ENCODE results near the gene KIF5A. TPM values are rescaled to one million over a fixed set of nuclear protein-coding genes. Genes with fewer than 3 reads are reported as not detected.
"Not testable (repeated sequence)": the region's sequence is repeated elsewhere in the genome, so short reads cannot be mapped to it uniquely, and the experiment has no call there.

The KIF5A gene
- total and polyA plus RNA-seq, 3 donors from 2014 or later = 6.8 to 9.1 (median 8.4) TPM

DNA sequence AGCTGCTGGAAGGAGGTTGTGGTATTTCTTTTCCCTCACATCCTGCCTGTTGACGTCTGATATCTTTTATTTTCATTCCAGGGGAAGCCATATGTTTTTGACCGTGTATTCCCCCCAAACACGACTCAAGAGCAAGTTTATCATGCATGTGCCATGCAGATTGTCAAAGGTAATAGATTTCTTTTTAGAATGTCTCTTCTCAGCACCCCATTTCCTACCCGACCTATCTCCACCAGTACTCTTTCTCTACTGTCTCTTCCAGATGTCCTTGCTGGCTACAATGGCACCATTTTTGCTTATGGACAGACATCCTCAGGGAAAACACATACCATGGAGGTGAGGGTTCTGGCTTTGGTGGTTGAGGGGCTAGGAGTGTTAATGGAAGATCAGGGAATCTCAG, 13.5 kb downstream of the KIF5A start:
- no peak overlapping the region for H3K4me3 ChIP-seq
- no peaks in the 10 kb centered on the region for H3K36me3 ChIP-seq (ENCODE audit: low read depth, missing control alignments)
- H3K4me1 ChIP-seq = no peaks in the 10 kb centered on the region
- no peak overlapping the region for H3K27ac ChIP-seq
- H3K27me3 ChIP-seq = no peaks in the 10 kb centered on the region
- TF ChIP-seq POLR2A (IDR thresholded peaks at IDR 0.05) = no peak
- TF ChIP-seq, protein P1, sequence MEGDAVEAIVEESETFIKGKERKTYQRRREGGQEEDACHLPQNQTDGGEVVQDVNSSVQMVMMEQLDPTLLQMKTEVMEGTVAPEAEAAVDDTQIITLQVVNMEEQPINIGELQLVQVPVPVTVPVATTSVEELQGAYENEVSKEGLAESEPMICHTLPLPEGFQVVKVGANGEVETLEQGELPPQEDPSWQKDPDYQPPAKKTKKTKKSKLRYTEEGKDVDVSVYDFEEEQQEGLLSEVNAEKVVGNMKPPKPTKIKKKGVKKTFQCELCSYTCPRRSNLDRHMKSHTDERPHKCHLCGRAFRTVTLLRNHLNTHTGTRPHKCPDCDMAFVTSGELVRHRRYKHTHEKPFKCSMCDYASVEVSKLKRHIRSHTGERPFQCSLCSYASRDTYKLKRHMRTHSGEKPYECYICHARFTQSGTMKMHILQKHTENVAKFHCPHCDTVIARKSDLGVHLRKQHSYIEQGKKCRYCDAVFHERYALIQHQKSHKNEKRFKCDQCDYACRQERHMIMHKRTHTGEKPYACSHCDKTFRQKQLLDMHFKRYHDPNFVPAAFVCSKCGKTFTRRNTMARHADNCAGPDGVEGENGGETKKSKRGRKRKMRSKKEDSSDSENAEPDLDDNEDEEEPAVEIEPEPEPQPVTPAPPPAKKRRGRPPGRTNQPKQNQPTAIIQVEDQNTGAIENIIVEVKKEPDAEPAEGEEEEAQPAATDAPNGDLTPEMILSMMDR (IDR thresholded peaks at IDR 0.05) = no peak
- no peaks in the 10 kb centered on the region for H3K9me3 ChIP-seq
- intact Hi-C loops (cut with DNase I; ENCODE audit: low total_unique reads) = no loop called here
- WGBS, 2 donors = 58 to 71% methylated on average over 4 of the region's 4 CpGs
- DNase-seq = no peak

DNA sequence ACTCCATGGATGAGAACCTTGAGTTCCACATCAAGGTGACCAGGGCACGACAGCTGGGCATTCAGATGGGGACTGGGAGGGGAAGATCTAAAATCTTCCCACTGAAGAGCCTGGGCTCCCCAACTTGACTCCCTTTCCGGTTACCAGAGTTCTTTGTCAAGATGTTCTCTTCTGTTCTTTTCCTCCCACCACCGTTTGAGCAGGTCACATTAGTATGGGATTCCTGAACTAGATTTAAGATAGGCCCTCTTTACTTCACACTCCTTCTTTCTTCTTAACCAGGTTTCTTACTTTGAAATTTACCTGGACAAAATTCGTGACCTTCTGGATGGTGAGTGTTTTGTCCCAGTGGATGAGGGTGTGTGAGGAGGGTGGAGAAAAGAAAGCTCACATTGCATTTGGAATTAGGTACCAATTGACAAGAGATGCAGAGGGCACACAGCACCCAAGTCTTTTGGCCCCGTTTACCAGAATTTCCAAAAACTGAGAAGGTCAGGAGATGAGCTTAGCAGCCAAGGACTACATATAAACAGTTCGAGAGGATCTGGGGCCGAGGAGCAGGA, 14.4 kb downstream of the KIF5A start:
- H3K27ac ChIP-seq = no peak overlapping the region
- no peaks in the 10 kb centered on the region for H3K4me1 ChIP-seq
- H3K9me3 ChIP-seq = no peaks in the 10 kb centered on the region
- H3K36me3 ChIP-seq (ENCODE audit: low read depth, missing control alignments) = no peaks in the 10 kb centered on the region
- intact Hi-C loops (cut with DNase I; ENCODE audit: low total_unique reads) = no loop called here
- WGBS, 2 donors = 86 to 88% methylated on average over 7 of the region's 7 CpGs
- TF ChIP-seq, protein P1 (IDR thresholded peaks at IDR 0.05) = no peak
- TF ChIP-seq POLR2A (IDR thresholded peaks at IDR 0.05) = no peak
- no peak for DNase-seq
- no peaks in the 10 kb centered on the region for H3K27me3 ChIP-seq
- no peak overlapping the region for H3K4me3 ChIP-seq

DNA sequence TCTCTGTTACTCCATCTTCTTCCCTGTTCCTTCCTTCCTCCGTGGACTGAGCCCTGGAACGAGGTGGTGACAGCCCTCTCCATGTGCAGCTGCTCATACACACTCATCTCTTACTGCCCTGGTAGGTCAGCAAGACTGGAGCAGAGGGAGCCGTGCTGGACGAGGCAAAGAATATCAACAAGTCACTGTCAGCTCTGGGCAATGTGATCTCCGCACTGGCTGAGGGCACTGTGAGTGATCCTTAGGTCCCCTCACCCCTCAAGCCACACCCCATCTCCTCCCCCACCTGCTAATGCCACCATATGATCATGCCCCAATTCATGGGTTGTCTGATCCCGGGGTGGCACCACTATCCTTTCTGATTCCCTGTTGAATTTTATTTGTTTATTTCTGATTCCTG, 19.0 kb downstream of the KIF5A start:
- H3K4me1 ChIP-seq = no peaks in the 10 kb centered on the region
- no peaks in the 10 kb centered on the region for H3K36me3 ChIP-seq (ENCODE audit: low read depth, missing control alignments)
- 81% methylated on average over 6 of the region's 6 CpGs for WGBS, 2 donors
- H3K9me3 ChIP-seq = no peaks in the 10 kb centered on the region
- H3K4me3 ChIP-seq = no peak overlapping the region
- intact Hi-C loops (cut with DNase I; ENCODE audit: low total_unique reads) = no loop called here
- TF ChIP-seq, protein P1 (IDR thresholded peaks at IDR 0.05) = no peak
- DNase-seq = no peak
- H3K27ac ChIP-seq = no peak overlapping the region
- no peaks in the 10 kb centered on the region for H3K27me3 ChIP-seq

DNA sequence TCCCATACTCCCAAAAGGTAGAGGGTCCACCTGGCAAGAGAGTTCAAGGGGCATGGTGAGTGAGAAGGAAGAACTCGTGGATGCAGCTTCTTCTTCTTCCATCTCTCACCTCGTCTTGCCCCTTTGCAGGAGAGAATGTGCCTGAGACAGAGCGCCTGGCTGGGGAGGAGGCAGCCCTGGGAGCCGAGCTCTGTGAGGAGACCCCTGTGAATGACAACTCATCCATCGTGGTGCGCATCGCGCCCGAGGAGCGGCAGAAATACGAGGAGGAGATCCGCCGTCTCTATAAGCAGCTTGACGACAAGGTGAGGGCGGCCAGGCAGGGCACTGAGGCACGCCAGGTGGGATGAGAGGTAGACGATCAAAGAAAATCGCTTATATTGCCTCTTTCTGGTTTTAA, 20.0 kb downstream of the KIF5A start:
- H3K27me3 ChIP-seq = no peaks in the 10 kb centered on the region
- no peak overlapping the region for H3K4me3 ChIP-seq
- no peaks in the 10 kb centered on the region for H3K9me3 ChIP-seq
- no peak overlapping the region for H3K27ac ChIP-seq
- H3K36me3 ChIP-seq (ENCODE audit: low read depth, missing control alignments) = no peaks in the 10 kb centered on the region
- no peak for TF ChIP-seq POLR2A (IDR thresholded peaks at IDR 0.05)
- TF ChIP-seq, protein P1 (IDR thresholded peaks at IDR 0.05) = no peak
- no peaks in the 10 kb centered on the region for H3K4me1 ChIP-seq
- intact Hi-C loops (cut with DNase I; ENCODE audit: low total_unique reads) = no loop called here
- no peak for DNase-seq
- WGBS, 2 donors = 86 to 90% methylated on average over 18 of the region's 18 CpGs

DNA sequence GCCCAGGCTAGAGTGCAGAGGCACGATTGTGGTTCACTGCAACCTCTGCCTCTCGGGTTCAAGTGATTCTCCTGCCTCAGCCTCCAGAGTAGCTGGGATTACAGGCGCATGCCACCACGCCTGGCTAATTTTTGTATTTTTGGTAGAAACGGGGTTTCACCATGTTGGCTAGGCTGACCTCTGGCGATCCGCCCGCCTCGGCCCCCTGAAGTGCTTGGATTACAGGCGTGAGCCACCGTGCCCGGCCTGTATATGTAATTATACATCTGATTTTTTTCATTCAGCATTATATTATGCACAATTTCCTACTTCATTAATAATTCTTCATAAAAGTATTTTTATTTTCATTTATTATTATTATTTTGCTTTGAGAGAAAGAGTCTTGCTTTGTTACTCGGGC, 20.6 kb downstream of the KIF5A start:
- H3K27me3 ChIP-seq; DNase-seq; H3K9me3 ChIP-seq; H3K4me3 ChIP-seq; H3K4me1 ChIP-seq; intact Hi-C loops (cut with DNase I; ENCODE audit: low total_unique reads); H3K36me3 ChIP-seq (ENCODE audit: low read depth, missing control alignments); H3K27ac ChIP-seq: not testable (repeated sequence)
- WGBS, 2 donors = 85 to 89% methylated on average over 13 of the region's 13 CpGs
